ENCODE results near the gene SLC1A4.
A peak's percentile ranks its signal among the peaks of the same experiment; 100 is the strongest.

The SLC1A4 gene

DNA sequence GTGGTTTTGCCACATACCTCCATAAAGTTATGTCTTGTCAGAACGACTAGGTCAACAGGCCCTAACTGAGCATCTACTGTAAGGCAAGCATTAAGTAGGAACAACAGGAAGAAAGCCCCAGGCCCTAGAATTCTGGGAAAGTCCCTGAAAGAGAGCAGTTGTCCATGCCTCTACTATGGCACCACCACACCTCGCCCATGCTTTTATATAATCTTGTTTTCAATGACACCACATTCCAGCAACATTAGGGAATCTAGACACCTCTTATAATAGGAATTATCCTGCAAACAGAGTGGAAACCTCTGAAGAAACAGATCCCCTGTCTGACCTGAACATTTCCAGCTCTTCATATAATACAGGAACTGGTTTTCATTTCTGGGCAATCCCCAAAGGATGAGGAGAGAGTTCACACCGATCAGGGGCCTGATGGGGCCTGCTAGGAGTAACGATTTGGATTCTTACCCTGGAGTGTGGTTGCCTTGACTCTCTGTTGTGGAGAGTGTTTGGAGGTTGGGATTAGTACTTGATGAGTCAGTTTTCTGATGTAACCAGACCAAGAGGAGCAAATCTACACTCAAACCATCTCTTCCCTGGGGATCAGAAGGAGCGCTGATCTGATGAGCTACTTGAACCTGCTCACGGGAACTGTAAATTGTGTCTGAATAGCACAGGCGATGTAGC is 35.1 kb downstream of the SLC1A4 start (continued):
- no peak for TF ChIP-seq AEBP2 (tag by site-specific recombination; IDR thresholded peaks at IDR 0.05; ENCODE audit: borderline replicate concordance)
- TF ChIP-seq ZNF350 (tag by site-specific recombination; IDR thresholded peaks at IDR 0.05), result no peak
- TF ChIP-seq, protein P1, sequence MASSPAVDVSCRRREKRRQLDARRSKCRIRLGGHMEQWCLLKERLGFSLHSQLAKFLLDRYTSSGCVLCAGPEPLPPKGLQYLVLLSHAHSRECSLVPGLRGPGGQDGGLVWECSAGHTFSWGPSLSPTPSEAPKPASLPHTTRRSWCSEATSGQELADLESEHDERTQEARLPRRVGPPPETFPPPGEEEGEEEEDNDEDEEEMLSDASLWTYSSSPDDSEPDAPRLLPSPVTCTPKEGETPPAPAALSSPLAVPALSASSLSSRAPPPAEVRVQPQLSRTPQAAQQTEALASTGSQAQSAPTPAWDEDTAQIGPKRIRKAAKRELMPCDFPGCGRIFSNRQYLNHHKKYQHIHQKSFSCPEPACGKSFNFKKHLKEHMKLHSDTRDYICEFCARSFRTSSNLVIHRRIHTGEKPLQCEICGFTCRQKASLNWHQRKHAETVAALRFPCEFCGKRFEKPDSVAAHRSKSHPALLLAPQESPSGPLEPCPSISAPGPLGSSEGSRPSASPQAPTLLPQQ (tag by site-specific recombination; IDR thresholded peaks at IDR 0.05), result no peak; the same call in 1 of the 2 replicates
- no peak for TF ChIP-seq ZNF280C (tag by site-specific recombination; IDR thresholded peaks at IDR 0.05)
- TF ChIP-seq ZNF146 (tag by site-specific recombination; IDR thresholded peaks at IDR 0.05), result no peak
- TF ChIP-seq ZBTB20 (tag by site-specific recombination; IDR thresholded peaks at IDR 0.05), result 0 out of 2 replicates have a peak, but pooled peaks have one; percentile 38
- no peak for TF ChIP-seq ZNF513 (tag by site-specific recombination; IDR thresholded peaks at IDR 0.05)
- TF ChIP-seq ZNF664 (tag by site-specific recombination; IDR thresholded peaks at IDR 0.05), result peak; percentile 83
- no peak for TF ChIP-seq ZNF610 (tag by site-specific recombination; IDR thresholded peaks at IDR 0.05; ENCODE audit: borderline replicate concordance)
- TF ChIP-seq ZNF2 (tag by site-specific recombination; IDR thresholded peaks at IDR 0.05), result no peak
- TF ChIP-seq ZNF785 (tag by site-specific recombination; IDR thresholded peaks at IDR 0.05), result no peak
- TF ChIP-seq ZNF529 (tag by site-specific recombination; IDR thresholded peaks at IDR 0.05; ENCODE audit: insufficient replicate concordance), result no peak
- TF ChIP-seq ZNF777 (tag by site-specific recombination; IDR thresholded peaks at IDR 0.05; ENCODE audit: borderline replicate concordance), result no peak
- no peak for TF ChIP-seq GLI4 (tag by site-specific recombination; IDR thresholded peaks at IDR 0.05)
- no peak for TF ChIP-seq ZNF324 (tag by site-specific recombination; IDR thresholded peaks at IDR 0.05)
- no peak for TF ChIP-seq HOXC10 (CRISPR knock-in tag; IDR thresholded peaks at IDR 0.05)
- TF ChIP-seq ZNF747 (tag by site-specific recombination; IDR thresholded peaks at IDR 0.05), result no peak
- no peak for TF ChIP-seq ZNF791 (tag by site-specific recombination; IDR thresholded peaks at IDR 0.05)
- TF ChIP-seq, protein P2, sequence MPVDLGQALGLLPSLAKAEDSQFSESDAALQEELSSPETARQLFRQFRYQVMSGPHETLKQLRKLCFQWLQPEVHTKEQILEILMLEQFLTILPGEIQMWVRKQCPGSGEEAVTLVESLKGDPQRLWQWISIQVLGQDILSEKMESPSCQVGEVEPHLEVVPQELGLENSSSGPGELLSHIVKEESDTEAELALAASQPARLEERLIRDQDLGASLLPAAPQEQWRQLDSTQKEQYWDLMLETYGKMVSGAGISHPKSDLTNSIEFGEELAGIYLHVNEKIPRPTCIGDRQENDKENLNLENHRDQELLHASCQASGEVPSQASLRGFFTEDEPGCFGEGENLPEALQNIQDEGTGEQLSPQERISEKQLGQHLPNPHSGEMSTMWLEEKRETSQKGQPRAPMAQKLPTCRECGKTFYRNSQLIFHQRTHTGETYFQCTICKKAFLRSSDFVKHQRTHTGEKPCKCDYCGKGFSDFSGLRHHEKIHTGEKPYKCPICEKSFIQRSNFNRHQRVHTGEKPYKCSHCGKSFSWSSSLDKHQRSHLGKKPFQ (tag by site-specific recombination; IDR thresholded peaks at IDR 0.05), result no peak
- no peak for TF ChIP-seq ZNF624 (tag by site-specific recombination; IDR thresholded peaks at IDR 0.05)
- peak; percentile 71; the same call in 1 of the 2 replicates for TF ChIP-seq MZF1 (tag by site-specific recombination; IDR thresholded peaks at IDR 0.05; ENCODE audit: borderline replicate concordance)
- no peak for TF ChIP-seq ZNF404 (tag by site-specific recombination; IDR thresholded peaks at IDR 0.05)
- TF ChIP-seq ZNF302 (tag by site-specific recombination; IDR thresholded peaks at IDR 0.05; ENCODE audit: low read depth), result no peak
- TF ChIP-seq ZBTB1 (tag by site-specific recombination; IDR thresholded peaks at IDR 0.05), result no peak
- no peak for TF ChIP-seq ZNF621 (tag by site-specific recombination; IDR thresholded peaks at IDR 0.05)
- TF ChIP-seq ZBTB21 (tag by site-specific recombination; IDR thresholded peaks at IDR 0.05), result no peak
- TF ChIP-seq ZNF174 (tag by site-specific recombination; IDR thresholded peaks at IDR 0.05), result no peak
- no peak for TF ChIP-seq ZNF792 (tag by site-specific recombination; IDR thresholded peaks at IDR 0.05)
- peak; percentile 31; the same call in 1 of the 2 replicates for TF ChIP-seq ZFP69B (tag by site-specific recombination; IDR thresholded peaks at IDR 0.05)
- no peak for TF ChIP-seq ZNF76 (tag by site-specific recombination; IDR thresholded peaks at IDR 0.05; ENCODE audit: borderline replicate concordance, low read depth)
- 0 out of 2 replicates have a peak, but pooled peaks have one; percentile 28 for TF ChIP-seq ZXDB (tag by site-specific recombination; IDR thresholded peaks at IDR 0.05)
- TF ChIP-seq FEZF1 (tag by site-specific recombination; IDR thresholded peaks at IDR 0.05), result no peak
- TF ChIP-seq BCL11B (tag by site-specific recombination; IDR thresholded peaks at IDR 0.05; ENCODE audit: low read depth), result no peak
- no peak for TF ChIP-seq ZFP3 (tag by site-specific recombination; IDR thresholded peaks at IDR 0.05; ENCODE audit: low read depth)

Data from HEK293 (cell line).